GM21576 (cell line): ENCODE results near the gene CPN2.

Experiments used
- ATAC-seq: cut with Tn5 transposase; IDR thresholded peaks from one replicate; pipeline ENCODE4 v1.9.1; 2021; ENCODE audit warnings: mild to moderate bottlenecking, moderate library complexity; ENCODE audit not compliant: unreplicated experiment

Gene CPN2

DNA sequence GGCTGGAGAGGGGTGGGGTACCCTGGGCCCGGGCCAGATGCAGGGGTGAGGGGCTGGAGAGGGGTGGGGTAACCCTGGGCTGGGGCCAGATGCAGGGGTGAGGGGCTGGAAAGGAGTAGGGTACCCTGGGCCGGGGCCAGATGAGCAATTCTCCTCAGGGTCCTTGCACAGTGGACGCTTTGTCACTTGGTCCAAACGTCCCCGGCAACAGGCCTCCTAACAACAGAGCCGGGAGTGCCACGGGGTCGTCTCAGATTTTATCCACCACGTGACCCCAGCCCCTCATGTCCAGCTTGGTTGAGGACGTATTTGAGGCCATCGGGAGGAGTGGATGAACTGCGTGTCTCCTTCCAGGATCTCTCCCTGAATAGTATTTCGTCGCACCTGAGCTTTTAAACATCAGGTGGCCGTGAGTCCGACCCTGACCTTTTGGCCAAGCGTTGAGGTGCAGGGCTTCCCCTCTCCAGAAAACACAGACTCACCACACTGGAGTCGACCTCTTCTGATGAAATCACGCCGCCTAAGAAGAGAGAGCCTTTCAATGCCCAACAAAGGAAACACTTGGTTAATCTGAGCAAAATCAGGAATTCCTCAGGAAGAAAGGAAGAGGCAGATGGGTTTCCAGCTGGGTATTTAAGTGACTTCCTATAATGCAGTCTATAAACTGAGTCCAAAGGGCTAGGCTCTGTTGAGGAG, 31.2 kb upstream of the CPN2 start:
- ATAC-seq, result no peak

DNA sequence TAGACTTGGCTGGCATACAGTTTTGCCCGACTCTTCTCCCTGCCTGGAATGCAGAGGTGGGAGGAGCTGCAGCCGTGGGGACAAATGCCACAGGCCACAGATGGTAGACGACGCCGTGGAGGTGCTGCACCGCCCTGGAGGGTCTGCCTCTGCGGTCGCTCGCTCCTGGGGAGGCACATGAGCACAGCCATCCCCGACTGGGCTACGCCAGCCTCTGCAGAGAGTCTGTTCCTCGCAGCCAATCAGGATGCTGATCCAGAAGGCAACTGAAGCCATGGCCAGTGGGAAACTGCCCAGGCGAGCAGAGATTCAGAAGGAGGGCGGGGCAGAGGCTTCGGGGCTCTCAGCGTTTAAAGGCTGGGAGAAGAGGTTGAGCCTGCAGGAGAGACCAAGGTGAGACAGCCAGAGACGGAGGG, 30.3 kb upstream of the CPN2 start:
- ATAC-seq, result no peak

DNA sequence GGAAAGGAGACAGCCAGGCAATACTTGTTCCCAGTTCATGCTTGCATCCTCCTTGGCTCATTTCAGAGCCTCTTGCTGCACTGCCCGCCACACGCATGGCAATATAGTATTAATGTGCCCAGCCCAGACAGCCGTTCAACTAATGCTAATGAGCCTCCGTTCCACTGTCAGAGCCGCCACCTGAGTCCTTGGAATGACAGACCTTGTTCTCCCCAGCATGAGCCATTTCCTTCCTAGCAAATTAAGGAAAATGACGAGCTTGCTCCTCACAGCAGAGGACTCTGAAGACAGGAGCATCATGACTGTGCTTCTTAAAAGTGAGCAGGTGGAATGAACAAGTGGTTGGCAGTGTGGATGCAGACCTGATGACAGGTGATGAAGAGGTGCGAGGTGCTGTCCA, 29.2 kb upstream of the CPN2 start:
- no peak for ATAC-seq

DNA sequence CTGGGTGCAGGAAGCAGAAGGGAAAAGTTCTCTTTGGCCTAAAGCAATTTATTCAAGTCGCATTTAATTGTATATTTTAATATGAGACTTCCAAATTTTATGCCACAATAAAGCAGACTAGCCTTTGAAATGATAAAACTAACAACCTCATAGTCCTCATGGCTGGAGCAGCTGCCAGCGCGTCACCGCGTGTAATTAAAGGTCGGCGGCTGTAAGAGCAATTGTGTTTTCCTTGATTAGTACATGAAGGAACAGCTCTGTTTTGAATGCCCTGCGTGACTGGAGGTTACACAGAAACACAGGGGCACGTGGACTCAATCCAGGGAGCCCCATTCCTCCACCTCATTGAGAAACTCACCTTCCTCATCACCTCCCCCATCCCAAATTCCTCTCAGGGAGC, 28.5 kb upstream of the CPN2 start:
- ATAC-seq, result no peak

DNA sequence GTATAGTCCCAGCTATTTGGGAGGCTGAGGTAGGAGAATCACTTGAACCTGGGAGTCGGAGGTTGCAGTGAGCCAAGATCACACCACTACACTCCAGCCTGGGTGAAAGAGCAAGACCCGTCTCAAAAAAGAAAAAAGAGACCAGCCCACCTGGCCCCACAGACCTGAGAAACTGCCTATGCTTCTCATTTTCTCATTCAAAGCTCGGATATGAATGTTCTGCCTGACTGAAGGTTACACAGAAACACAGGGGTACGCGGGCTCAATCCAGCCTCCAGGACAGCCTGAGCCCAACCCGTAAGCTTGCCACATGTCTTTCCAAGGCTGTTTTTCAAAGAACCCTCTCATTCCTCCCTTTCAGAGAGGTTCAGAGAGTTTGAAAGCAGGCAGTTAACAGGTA, 28.1 kb upstream of the CPN2 start:
- ATAC-seq, result no peak

DNA sequence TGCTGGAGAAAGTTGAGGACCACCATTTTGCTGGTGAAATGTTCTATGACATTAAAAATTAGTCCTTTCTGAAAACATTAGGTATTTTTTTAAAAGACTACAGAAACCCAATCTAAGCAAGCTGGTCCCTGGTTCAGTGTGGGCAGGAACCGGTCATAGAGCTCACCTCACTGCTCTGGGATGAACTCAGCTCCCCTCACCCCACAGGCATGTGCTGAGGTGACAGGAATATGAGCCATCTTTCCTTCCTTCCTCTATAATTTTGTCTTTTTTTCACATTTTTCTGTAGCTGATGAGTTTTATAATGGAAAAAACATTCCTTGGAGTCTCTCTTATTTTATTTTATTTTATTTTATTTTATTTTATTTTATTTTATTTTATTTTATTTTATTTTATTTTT, 26.6 kb upstream of the CPN2 start:
- no peak for ATAC-seq

DNA sequence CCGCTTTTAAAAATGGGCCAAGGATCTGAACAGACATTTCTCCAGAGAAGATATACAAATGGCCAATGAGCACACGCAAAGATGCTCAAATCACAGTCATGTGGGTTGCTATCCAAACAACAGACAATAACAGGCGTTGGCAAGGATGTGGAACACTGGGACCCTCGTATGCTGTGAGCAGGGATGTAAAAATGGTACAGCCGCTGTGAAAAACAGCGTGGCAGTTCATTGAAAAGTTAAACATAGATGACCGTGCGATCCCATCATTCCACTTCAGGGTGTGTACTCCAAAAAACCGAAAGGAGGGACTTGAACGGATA, 25.1 kb upstream of the CPN2 start:
- ATAC-seq, result no peak

DNA sequence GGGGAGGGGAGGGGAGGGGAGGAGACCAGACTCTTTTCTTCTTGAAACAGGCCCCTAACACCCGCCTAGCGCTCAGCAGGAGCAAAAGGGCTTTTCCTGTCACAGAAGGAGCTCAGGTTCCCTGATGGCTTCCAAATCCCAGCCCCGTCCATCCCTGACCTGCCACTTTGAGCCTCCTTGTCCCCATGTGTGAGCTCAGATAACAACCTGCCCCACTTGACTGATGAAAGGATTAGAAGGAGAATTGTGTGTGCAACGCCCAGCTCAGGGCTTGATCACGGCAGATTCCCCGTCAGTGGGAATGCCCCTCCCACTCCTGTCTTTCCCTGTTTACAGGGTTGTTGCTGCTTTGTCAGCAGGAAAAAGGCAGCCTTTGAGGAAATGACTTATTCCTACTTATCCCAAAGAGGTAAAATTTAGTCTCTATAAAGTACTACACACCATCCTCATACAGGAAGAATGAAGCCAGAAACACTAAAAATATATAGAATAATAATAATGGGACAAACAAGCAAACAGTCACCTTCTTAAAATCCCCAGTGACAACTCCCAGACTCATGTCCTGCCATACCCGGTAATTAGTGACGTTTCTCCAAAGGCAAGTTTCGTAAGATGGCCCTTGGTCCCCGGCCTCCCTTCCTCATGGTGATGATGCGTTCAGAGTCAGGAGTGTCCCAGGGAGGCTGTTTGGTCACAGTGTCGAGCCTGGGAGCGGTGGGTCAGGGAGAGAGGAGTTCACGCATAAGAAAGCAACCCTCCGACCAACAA, 24.5 kb upstream of the CPN2 start:
- ATAC-seq, result no peak

DNA sequence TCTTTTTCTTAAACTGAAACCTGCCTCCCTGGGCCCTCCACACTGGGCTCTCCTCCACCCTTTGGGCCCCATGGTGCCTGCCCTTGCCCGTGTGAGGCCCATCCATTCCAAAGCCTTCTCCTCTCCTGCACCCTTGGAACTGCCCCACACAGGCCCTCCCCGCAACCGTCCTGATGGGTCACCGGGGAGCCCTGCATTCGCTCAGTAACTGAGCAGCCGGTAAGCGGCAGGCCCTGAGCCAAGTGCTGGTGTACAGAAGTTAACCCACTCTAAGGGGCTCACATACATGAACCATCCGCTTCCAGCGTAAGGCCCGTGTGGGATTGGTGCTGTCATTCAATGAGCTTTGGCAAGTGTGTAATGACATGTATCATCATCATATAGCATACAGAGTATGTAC, 23.8 kb upstream of the CPN2 start:
- no peak for ATAC-seq

DNA sequence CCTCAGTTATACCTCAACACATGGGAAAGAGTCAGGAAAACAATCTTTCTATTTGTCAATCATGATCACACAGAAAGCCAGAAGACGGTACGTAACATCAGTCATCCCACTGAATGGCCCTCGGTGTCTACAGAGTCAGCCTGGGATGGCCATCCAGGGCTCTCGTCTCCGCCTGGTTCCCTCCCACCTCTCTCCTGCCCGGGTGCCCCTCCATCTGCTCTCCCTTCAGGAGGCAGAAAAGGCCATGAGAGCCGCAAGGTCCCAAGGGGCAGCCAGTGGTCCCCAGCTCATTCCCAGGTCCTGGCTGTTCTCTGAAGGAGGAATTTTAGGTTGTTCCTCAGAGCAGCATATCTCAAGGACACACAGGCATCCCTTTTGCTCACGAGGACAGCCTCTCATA, 22.8 kb upstream of the CPN2 start:
- ATAC-seq, result no peak

DNA sequence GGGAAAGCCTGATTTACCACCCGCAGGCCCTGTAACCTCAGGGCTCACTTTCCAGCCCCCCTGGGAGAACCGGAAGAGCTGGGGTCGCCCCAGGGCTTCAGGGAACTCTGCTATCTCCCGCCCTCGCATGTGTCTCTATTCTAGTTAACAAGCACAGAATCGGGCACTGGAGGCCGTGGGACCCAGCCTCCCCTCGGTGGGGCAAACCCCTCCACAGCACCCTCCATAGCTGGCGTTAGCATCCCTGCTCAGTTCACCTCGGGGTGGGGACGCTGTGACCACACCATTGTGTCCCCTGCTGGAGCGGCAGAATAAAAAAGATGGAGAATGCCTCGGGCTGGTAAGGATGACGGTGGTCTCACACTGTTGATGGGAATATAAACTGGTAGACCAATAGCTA, 21.9 kb upstream of the CPN2 start:
- no peak for ATAC-seq

DNA sequence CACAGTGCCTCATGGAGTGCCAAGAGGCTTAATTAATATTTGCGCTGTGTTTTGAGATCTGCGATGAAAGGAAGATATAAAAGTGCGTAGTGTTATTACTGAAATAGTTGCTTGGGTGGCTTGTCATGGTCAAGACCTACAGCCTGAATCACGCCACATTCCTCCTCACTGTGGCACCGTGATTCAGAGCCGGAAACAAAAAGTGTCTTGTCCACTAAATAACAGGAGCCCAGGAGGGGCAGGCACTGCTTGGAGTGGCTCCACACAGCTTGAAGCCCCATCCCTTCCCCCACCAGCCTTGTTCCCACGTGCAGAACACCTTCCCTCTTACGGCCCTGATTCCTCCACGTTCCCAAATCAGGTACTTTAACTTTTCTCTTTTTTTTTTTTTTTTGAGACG, 19.6 kb upstream of the CPN2 start:
- ATAC-seq, result no peak

DNA sequence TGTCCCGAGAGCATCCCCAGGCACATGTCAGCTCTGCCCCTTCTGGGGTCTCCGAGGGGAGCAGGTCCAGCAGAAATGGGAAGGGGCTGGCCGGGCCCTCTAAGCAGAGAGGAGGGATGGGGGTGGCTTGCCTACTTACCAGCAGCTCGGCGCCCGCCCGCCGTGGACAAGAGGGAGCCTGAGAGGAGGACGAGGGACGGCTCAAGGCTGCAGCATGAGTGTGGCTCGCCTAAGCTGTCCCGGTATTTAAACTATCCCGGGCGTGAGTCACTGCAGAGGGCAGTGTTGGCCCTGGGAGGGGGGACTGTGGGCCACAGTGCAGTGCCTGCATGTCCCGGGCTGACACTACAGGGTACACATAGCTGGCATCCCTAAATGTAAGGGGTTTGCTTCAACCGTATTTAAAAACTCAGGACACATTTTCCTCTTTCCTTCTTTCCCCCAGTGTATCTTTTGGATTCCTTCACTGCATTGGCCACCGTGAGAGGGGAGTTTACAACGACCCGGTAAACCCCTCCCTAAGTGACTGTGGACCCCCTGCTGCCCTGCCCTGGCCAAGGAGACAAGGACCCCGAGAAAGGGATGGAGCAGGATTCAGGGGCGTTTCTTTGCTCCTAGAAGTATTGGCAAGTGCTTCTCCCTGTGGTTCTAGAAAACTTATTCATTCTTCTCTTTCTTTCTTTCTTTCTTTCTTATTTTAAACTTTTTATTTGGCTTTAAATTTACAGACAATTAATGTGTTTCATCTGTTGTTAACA, 18.6 kb upstream of the CPN2 start, which contains the start of gene LRRC15:
Gene LRRC15 (minus strand): TSS at position 222 of the 758 bp plus-strand sequence. CDS start 8,700 bp downstream, outside the sequence.
- no peak for ATAC-seq

DNA sequence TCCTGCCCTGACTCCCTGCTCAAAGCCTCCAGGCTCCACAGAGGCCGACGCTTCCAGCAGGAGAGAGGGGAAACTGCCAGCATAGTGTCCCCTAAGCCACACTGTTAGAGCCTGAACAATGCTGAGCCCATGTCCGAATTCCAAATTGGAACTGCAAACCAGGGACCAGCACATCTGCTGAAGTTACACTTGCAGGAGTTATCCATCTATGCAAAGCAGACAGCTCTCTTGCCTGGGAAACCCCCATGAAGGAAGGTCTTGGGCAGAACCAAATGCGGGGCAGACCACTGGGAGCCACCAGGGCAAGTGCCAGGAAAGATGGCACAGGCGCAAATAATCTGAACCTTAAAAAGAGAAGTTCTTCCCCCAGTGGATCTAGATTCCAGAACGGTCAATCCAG, 17.8 kb upstream of the CPN2 start:
- no peak for ATAC-seq

DNA sequence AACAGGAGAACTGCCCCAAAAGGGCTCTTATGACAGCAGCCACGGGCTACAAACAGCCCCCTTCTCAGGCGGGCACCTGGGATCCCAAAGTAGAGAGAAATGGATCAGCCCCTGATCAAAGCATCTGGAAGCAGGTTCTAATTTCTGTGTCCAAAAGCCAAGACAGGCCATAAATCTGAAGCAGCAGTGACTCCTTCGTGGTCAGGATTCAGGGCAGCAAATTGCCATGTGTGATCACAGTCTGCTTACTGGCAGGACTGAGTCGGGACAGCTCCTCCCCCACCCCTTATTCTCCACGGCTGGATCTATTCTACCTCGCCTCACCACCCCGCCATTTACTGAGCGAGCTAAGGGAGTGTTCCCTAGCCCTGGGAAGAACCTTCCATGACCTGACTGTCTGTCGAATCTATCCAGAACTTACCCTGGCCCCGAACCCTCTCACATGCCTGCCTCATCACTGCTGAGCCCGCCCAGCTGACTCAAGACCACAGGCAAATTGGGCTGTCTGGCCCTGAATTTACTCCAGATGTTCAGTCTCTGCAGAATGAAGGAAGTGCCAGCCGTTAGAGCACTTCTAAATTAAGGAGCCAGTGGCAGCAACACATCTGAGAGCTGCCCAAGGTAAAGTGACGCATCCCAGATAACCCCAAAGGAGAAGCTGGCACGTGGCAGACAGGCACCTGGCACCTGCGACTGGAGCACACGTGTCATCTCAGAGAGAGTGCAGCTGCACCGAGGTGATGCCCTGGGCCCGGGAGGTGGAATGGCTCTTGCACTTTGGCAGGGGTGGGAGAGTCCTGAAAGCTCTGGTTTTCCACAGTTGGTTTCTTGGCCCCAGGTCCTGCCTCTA, 17.1 kb upstream of the CPN2 start:
- no peak for ATAC-seq

DNA sequence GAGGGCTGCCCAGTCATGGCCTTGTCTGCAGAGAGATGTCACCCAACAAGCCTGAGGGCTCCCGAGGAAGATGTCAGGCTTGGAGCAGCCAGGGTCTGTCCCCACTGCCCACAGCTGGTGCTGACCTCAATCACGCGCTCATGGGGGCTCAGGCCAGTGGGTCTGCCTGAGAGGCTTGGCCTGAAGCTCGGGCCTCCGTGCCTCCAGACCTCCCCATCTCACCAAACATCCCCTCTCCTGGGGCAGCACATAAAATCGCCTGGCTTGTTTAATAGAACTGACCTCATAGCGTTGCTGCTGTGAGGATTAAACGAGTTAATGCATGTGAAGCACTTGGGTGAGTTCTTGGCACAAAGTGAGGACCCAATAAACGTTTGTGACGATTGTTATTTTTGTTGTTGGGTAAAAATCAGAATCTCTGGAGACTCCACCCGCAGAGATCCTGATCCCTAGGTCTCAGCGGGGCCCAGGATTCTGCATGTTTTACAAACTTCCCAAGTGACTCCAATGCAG, 14.9 kb upstream of the CPN2 start:
- no peak for ATAC-seq

DNA sequence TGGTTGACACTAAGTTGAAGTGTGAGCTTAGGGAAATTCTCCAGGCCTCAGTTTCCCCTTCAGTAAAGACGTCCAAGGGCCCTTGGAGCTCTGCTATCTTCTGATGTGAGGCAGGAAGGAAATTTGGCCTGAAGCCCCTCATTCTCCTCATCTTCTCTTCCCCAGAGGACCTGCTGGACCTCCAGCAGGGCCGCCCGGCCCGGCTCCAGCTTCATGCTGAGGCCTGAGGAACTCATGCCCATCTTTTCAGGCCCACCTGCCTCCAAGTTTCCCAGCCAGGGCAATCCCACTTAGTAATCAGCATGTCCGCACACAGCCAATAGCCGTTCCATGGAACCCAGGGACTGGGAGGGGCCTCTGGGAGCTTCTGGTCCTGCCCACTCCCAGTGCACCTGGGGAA, 14.4 kb upstream of the CPN2 start:
- ATAC-seq, result no peak

DNA sequence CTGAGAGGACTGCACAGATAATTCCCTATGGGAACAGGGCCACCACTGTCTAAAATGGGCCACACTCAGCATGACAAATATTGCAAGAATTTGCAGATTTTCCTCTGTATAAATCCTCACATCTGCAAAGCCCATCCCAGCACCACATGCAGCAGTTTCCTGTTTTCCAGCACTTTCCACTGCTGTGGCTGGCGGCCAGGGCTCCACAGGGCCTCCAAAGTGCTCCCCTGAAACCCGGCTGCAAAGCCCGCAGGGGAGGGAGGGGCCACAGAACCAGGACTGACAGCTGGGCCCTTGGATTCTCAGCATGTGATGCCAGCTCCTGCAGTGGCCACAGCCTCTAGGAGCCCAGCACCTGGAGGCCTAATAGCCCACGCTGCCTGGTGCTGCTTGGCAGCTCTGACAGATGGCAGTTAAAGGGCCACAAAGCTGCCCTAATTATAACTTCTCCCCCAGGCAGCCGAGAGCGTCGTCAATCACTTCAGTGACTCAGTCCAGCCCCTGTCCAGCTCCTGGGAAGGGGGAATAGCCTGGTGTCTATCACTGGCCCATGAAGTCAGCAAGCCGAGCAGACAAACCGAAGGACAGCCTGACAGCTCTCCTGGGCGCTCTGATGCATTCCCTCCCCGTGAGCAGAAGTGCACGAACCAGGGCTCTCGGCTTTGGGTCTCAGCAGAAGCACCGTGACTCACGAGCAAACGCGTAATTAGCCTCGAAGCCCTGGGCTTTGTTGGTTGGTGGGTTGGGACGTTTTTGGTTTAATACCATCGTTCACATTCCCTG, 13.7 kb upstream of the CPN2 start:
- no peak for ATAC-seq

DNA sequence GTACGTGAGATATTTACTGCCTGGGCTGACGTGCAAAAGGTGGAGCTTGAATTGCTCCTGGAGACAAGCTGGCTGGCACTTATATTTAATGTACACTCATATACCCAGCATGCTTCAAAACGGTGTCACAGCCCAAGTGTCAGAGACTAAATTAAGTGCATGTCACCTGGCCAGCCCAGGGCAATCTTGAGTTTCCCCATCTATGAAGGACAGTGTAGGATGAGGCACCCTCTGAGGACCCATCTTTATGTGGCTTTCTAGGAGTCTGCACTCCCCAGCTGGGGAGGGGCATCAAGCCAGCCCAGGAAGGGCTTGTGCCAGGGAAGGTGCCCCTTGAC, 13.2 kb upstream of the CPN2 start:
- ATAC-seq, result no peak

DNA sequence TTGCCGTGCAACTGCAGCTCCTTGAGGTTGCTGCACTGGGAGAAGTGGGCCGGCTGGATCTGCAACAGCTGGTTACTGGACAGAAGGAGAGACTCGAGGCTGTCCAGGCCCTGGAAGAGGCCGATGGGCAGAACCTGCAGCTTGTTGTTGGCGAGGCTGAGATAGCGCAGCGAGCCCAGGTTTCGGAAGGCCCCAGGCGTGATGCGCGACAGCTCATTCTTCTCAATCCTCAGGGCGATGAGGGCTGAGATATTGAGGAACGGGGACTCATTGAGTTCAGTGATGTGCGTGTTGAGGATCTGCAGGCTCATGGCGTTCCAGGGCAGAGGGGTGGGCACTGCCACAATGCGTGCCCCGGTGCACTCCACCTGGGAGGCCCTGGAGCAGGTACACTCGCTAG, 9.4 kb upstream of the CPN2 start:
- no peak for ATAC-seq
